ENCODE results near the gene BTBD9. TPM values are rescaled to one million over a fixed set of nuclear protein-coding genes. Genes with fewer than 3 reads are reported as not detected.

BTBD9 gene
- total and polyA plus RNA-seq, 2 donors (not counting 3 experiments of a cell fraction or from before 2014, with no cell fraction given) = 4.9 to 15.0 TPM

DNA sequence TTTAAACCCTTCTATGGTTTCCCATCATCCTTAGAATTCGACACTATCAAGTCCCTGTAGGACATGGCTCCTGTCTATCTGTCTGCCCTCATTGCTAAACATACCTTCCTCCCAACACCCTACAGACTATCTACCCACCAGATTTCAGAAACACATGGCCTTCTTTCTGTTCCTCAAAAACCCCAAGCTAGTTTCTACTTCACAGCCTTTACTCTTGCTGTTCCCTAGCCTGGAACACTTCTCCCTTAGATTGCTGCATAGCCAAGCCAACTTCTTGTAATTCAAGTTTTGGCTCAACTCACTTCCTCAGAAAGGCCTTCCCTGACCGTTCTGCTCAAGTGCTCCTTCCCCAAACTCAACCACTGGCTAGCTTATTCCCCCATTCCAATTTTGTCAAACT, 156.2 kb downstream of the BTBD9 start:
- TF ChIP-seq, protein P1, sequence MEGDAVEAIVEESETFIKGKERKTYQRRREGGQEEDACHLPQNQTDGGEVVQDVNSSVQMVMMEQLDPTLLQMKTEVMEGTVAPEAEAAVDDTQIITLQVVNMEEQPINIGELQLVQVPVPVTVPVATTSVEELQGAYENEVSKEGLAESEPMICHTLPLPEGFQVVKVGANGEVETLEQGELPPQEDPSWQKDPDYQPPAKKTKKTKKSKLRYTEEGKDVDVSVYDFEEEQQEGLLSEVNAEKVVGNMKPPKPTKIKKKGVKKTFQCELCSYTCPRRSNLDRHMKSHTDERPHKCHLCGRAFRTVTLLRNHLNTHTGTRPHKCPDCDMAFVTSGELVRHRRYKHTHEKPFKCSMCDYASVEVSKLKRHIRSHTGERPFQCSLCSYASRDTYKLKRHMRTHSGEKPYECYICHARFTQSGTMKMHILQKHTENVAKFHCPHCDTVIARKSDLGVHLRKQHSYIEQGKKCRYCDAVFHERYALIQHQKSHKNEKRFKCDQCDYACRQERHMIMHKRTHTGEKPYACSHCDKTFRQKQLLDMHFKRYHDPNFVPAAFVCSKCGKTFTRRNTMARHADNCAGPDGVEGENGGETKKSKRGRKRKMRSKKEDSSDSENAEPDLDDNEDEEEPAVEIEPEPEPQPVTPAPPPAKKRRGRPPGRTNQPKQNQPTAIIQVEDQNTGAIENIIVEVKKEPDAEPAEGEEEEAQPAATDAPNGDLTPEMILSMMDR (IDR thresholded peaks at IDR 0.05; ENCODE audit: extremely low read depth in 1 of 2, insufficient read depth in 1 of 2, low read depth in 1 of 2, low read length in 2 of 2) = no peak
- TF ChIP-seq JUN (IDR thresholded peaks at IDR 0.05; ENCODE audit: borderline replicate concordance, insufficient read depth, insufficient read length, low read depth) = no peak
- no peak for TF ChIP-seq FOS (IDR thresholded peaks at IDR 0.05; ENCODE audit: borderline replicate concordance, insufficient read depth, low read length)
- TF ChIP-seq EZH2 (IDR thresholded peaks at IDR 0.05; ENCODE audit: borderline replicate concordance, low read depth, low read length, severe bottlenecking) = no peak
- no peak for TF ChIP-seq POLR2AphosphoS5 (IDR thresholded peaks at IDR 0.05; ENCODE audit: insufficient read depth, low read depth, low read length)
- TF ChIP-seq GATA2 (IDR thresholded peaks at IDR 0.05; ENCODE audit: insufficient read depth, insufficient read length, low read depth, low read length) = no peak
- TF ChIP-seq, protein P2, sequence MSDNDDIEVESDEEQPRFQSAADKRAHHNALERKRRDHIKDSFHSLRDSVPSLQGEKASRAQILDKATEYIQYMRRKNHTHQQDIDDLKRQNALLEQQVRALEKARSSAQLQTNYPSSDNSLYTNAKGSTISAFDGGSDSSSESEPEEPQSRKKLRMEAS (IDR thresholded peaks at IDR 0.05; ENCODE audit: insufficient read depth, insufficient read length) = no peak
- TF ChIP-seq MYC (IDR thresholded peaks at IDR 0.05; ENCODE audit: low read depth, low read length) = no peak
- TF ChIP-seq POLR2A (IDR thresholded peaks at IDR 0.05; ENCODE audit: low read depth, low read length) = no peak

More for the DNA sequence above, 156.2 kb downstream of the BTBD9 start:
- Histone ChIP-seq H3K4me3 (replicated peaks in 1 of 3; ENCODE audit: insufficient read depth in 1 of 3, low read depth in 1 of 3, low read length in 3 of 3) (no peak overlapping the region), H3K27ac (ENCODE audit: insufficient read depth, low read depth, low read length) (no peak overlapping the region), H3K36me3 (ENCODE audit: control insufficient read depth in 2 of 2, extremely low read depth in 1 of 2, insufficient read depth in 2 of 2, low read length in 2 of 2) (no peaks in the 10 kb centered on the region), H3K9ac (replicated peaks; ENCODE audit: extremely low read depth, insufficient read depth, low read length) (no peak overlapping the region), H3K4me1 (ENCODE audit: control insufficient read depth, extremely low read depth, insufficient read depth, low read length) (no peaks in the 10 kb centered on the region), H3K4me2 (ENCODE audit: insufficient read depth, low read length) (no peak overlapping the region), H3K9me3 (replicated peaks; ENCODE audit: control insufficient read depth, insufficient read depth, low read length) (no peaks in the 10 kb centered on the region), H2AFZ (ENCODE audit: low read depth, low read length) (no peak overlapping the region), H3K27me3 (ENCODE audit: control insufficient read depth in 2 of 2, insufficient read depth in 2 of 2, low read length in 2 of 2) (no peaks in the 10 kb centered on the region), H3K9me1 (replicated peaks; ENCODE audit: control insufficient read depth, extremely low read depth, insufficient read depth, low read length) (no peaks in the 10 kb centered on the region), H4K20me1 (replicated peaks; ENCODE audit: control insufficient read depth, extremely low read depth, insufficient read depth, low read length) (no peaks in the 10 kb centered on the region), H3K79me2 (ENCODE audit: control insufficient read depth, insufficient read depth, low read length) (no peaks in the 10 kb centered on the region)
- no TSS peak for BruUV-seq (replicated peaks)
- dilution Hi-C loops (cut with MboI; ENCODE audit: extremely low pct_ligation_motif_present, low sequenced_read_pairs) = no loop called here
- ChIA-PET POLR2A (no interaction called here), CTCF (interaction anchor here (0.6 to 5.6 kb wide), 3 partner anchors 11 to 624 kb away, joined by 3 to 33 read pairs (median 6); no protein-coding TSS in a partner anchor)
- DNase-seq (ENCODE audit: low read depth, low spot score) (no peak), FAIRE-seq (no peak)
- intact Hi-C loops (cut with micrococcal nuclease) = no loop called here

Measured in endothelial cell of umbilical vein (primary cell).